GM18526 (cell line): Measurements from ENCODE around the gene ALAS1.

Experiments used
- POLR2A ChIP-seq: IDR thresholded peaks from 3 replicates; pipeline ENCODE4 v1.6.1; 2011; ENCODE audit not compliant: insufficient read length; ENCODE audit errors: extremely low read depth

ALAS1 gene

DNA sequence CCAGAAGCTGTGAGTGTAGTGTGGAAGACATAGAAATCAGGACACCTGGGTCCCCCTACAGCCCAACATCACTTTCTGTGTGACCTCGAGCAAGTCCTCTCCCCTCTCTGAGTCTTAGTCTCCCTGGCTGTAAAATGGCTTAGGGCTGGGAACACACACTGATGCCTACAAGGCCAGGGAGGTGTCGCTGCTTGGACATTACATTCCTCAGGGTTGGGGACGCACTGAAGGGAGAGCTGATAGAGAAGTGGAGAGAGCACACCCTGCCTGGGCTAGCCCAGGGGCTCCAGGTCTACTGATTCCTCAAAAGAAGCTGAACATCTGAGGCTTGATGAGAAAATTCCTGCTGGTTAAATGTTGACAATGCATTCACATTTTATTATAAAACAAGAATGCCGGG lies 6.3 kb upstream of the ALAS1 start:
- TF ChIP-seq POLR2A = no peak

DNA sequence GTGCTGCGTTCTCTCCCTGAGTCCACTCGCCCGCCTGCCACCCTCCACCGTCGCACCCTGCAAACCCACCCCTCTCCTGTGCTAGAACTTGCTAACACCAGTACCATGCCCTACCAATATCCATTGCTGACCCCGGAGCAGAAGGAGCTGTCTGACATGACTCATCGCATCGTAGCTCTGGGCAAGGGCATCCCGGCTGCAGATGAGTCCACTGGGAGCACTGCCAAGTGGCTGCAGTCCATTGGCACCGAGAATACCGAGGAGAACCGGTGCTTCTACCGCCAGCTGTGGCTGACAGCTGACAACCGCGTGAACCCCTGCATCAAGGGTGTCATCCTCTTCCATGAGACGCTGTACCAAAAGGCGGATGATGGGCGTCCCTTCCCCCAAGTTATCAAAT lies 4.9 kb upstream of the ALAS1 start:
- no peak for TF ChIP-seq POLR2A

DNA sequence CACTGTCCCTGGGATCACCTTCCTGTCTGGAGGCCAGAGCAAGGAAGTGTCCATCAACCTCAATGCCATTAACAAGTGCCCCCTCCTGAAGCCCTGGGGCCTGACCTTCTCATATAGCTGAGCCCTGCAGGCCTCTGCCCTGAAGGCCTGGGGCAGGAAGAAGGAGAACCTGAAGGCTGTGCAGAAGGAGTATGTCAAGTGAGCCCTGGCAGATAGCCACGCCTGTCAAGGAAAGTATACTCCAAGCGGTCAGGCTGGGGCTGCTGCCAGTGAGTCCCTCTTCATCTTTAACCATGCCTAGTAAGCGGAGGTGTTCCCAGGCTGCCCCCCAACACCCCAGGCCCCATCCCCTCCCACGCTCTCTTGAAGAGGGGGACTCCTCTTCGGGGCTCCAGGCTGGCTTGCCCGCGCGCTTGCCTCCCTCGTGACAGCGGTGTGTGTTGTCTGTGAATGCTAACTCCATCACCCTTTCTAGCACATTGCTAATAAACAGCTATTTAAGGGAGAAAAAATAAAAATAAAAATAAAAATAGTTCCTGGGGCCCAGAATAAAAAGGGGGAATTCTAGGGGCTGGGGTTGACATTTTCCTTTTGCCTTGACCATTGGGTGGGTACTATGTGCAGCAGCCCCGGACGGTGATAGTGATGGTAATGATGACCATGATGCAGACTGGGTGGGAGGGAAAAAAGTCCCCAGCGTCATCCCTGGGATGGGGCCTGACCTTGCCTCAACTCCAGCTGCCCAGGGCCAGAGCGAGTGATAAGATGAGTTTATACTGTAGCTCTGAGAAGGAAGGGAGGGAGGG lies 3.3 kb upstream of the ALAS1 start:
- TF ChIP-seq POLR2A = no peak

DNA sequence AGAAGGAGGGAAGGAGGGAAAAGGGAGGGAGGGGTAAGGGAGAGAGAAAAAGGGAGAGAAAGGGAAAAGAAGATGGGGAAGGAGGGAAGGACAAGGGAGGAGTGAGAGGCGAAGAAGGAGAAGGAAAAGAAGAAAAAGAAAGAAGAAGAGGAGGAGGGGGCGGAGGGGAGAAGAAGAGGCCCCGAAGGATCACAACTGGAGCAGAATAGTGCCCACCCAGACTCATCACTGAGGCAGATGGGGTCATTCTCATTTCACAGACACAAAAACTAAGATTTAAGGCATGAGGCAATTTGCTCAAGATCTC lies 2.7 kb upstream of the ALAS1 start:
- TF ChIP-seq POLR2A = no peak

DNA sequence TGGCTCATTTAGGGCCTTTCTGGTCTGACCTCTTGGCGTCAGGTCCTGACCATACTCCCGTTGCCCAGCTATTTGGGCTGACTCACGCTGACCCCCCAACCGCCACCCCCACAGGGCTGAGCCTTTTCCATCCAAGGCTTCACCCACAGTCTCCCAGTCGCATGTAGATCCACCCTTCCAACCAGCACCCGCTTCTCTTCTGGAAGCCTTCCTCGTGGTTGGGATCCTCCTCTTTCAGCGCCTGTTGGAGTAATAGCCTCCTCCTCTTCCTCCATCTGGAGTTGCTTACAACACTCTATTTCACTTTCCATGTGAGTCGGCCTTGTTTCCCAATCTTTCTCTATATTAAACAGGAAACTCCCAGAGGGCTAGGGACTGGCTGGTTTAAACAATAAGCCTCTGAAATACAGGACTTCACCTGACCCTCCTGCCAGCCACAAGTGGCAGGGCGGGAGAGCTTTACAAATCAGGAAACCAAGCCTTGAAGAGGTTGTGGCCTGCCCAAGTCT lies 2.1 kb upstream of the ALAS1 start:
- TF ChIP-seq POLR2A = no peak

DNA sequence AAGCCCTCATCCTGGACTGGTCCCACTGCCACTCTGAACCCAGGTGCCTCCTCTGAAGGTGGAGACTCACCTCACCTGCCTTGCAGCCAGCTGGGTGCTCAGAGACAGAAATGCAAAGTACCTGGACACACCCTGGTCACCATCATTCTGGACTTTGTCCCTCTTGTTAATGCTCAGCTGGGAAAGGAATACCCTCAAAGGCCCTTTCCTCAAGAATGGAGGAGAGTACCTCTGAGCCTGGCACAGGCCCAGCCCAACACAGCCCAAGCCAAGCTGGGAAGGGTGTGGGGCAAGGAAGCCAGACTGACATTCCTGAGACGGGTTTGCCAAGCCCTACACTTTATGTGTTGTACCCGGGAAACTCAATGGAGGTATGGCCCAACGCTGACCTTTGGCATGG lies 983 bp upstream of the ALAS1 start:
- no peak for TF ChIP-seq POLR2A

DNA sequence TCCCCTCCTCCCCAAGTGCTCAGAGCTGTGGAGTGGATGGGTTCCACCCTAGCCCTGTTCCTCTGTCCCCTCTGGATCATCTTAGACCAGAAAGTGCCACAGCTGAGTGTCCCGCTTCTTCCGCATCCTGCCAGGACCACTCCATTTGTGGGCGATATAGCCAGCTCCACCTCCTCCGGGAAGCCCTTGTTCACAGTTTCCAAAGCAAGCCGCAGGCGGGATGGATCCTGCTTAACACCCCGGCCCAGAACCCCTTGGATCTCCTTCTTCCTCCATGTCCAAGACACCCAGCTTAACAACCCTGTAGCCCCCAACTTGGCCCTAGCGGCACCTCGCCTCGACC lies 490 bp upstream of the ALAS1 start:
- TF ChIP-seq POLR2A = no peak

DNA sequence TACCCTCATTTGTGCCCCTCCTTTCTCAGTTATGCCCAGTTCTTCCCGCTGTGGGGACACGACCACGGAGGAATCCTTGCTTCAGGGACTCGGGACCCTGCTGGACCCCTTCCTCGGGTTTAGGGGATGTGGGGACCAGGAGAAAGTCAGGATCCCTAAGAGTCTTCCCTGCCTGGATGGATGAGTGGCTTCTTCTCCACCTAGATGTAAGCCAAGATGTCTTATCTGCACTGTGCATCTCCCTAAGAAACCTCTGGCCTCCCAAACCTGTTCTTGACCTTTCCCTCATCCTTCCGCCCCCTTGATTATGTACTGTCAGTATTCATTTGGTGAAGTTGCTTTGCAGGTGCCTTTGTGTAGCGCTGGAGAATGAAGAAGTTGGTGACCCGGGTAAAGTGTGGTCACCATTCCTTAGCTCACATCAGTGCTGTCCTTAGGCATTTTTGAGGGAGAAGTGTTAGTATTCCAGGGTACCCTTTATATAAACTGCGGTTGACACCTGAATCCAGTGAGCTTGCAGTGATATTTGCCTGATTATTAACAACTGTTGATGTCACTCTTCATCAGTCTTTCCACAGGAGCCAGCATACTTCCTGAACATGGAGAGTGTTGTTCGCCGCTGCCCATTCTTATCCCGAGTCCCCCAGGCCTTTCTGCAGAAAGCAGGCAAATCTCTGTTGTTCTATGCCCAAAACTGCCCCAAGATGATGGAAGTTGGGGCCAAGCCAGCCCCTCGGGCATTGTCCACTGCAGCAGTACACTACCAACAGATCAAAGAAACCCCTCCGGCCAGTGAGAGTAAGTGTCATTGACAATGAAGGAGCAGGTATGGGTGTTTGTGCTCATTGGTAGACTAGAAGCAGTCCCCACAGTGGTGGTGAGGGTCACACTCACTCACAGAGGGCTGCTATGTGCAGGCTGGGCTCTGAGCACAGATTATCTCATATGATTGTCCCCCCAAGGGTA lies 966 bp downstream of the ALAS1 start:
- TF ChIP-seq POLR2A = no peak

DNA sequence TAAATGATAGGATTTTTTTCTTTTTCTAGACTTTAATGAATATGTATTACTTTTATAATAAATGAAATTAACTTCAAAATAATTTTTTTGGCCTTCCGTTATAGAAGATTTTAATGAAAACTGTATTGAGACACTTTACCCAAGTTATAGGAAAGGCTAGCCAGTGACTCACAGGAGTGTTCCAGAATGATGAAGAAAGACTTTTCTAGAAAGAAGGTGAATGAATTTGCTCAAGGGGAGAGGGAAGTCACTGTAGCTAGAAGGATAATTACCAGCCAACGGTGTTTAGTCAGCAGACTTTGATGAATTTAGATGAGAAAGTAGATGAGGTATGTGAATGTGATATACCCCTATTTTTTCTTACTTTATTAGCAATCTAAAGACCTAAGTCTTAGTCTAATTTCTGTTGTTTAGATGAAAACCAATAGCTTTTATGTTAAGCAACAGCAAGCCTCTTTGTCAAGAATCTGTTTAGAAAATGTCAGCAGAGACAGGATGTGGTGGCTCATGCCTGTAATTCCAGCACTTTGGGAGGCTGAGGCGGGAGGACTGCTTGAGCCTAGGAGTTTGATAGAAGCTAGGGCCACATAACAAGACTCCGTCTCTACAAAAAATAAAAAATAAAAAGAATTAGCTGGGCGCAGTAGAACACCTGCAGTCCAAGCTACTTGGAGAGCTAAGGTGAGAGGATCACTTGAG lies 3.2 kb downstream of the ALAS1 start:
- no peak for TF ChIP-seq POLR2A

DNA sequence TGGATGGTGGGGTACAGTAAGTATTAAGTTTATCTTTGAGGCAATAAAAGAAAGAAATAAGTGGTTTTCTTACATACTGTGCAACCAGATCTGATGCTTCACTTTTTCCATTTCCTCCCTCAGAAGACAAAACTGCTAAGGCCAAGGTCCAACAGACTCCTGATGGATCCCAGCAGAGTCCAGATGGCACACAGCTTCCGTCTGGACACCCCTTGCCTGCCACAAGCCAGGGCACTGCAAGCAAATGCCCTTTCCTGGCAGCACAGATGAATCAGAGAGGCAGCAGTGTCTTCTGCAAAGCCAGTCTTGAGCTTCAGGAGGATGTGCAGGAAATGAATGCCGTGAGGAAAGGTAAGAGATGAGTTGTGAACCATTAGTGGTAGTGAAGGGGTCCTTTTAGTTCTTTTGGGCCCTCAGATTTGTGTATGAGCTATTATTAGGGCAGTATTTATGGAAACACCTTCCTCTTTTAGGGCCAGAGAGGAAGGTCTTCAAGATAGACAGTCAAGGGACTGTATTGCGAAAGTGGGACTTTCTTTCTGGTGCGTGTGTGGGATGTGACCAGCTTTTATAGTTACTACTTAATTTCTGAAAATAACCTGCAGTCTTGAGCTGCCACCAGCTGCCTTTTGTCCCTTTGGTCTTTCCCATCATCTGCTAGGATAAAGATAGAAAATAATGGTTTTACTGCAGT lies 4.6 kb downstream of the ALAS1 start:
- TF ChIP-seq POLR2A = no peak

DNA sequence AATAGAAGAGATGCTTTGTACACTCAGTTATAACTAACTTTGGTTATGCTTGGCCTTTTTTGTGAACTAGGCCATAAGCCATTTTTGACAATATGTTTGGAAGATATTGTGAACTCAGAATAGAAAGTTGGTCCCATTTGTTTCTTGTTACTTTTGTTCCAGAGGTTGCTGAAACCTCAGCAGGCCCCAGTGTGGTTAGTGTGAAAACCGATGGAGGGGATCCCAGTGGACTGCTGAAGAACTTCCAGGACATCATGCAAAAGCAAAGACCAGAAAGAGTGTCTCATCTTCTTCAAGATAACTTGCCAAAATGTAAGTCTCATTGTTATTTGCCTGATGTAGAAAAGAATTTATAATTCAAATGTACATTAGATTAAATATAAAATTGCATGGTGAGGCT lies 5.7 kb downstream of the ALAS1 start:
- no peak for TF ChIP-seq POLR2A

DNA sequence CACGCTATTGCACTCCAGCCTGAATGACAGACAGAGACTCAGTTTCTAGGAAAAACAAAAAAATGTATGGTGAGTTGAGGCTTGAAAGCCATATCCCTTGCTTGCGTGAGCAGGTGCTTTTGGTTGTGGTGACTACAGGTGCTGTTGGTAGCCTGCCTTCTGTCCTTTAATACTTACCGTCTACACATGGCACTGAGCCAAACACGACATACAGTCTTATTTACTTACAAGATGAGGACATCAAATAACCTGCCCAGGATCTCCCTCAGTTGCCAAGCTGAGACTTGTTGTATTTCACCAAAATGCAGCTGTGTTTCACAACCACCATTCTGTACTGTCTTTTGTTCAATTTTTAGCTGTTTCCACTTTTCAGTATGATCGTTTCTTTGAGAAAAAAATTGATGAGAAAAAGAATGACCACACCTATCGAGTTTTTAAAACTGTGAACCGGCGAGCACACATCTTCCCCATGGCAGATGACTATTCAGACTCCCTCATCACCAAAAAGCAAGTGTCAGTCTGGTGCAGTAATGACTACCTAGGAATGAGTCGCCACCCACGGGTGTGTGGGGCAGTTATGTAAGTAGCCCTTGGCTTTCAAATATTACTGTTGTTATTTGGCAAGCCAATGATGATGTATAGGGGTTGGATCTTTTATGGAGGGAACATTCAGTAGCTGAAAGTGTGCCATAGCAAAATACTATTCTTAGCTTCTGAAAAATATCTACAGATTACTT lies 6.5 kb downstream of the ALAS1 start:
- TF ChIP-seq POLR2A = no peak

DNA sequence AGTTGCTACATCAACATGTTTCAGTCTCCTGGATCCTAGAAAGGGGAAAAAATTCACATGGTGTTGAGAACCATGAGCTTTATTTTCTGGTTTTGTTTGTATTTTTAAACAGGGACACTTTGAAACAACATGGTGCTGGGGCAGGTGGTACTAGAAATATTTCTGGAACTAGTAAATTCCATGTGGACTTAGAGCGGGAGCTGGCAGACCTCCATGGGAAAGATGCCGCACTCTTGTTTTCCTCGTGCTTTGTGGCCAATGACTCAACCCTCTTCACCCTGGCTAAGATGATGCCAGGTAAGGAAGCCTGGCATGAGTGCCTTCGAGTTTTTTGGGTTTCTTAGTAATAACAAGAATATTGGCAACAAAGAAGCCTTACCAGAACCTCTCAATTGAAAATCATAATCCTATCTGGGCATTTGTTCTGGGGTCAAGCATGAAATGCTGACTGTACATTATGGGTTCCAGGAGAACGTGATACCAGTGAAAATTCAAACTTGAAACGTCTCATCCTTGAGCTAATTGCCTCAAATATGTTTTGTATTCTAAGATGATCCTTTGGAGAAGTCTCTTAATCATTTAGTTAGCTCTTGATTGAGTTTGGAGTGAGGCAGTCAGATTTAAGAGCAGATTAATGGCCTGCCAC lies 7.9 kb downstream of the ALAS1 start:
- no peak for TF ChIP-seq POLR2A

DNA sequence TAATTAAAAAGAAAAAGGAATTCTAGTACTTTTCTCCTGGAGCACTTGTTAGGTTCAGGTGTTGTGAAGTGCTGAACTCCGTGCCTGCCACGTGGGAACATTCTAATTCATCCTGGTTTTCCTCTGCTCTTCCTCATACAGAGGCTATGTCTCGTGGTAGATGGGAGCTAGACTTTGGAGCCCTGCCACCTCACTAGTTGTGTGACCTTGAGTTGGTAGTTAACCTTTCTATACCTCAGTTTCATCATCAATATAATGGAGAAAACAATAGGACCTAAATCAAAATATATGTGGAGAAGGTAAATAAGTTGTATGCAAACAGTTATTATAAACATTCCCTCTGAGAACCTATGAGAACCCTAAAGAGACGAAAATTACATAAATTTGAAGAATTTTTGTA lies 10.6 kb downstream of the ALAS1 start:
- no peak for TF ChIP-seq POLR2A
